ENCODE results near the gene PPARD. TPM values are rescaled to one million over a fixed set of nuclear protein-coding genes. Genes with fewer than 3 reads are reported as not detected.
A peak's percentile ranks its signal among the peaks of the same experiment; 100 is the strongest.

Gene PPARD
- total and polyA plus RNA-seq, 2 of the 13 experiments (the other 11 are each of a cell fraction or from before 2014, with no cell fraction given) = 6.1 to 13.3 TPM

- TF ChIP-seq MAFF (IDR thresholded peaks at IDR 0.05; ENCODE audit: low read depth, low read length) = no peak
- TF ChIP-seq ZNF530 (CRISPR knock-in tag; IDR thresholded peaks at IDR 0.05; ENCODE audit: low read depth) = no peak
- peak; percentile 64 for TF ChIP-seq CEBPG (CRISPR knock-in tag; IDR thresholded peaks at IDR 0.05)
- TF ChIP-seq, protein P1, sequence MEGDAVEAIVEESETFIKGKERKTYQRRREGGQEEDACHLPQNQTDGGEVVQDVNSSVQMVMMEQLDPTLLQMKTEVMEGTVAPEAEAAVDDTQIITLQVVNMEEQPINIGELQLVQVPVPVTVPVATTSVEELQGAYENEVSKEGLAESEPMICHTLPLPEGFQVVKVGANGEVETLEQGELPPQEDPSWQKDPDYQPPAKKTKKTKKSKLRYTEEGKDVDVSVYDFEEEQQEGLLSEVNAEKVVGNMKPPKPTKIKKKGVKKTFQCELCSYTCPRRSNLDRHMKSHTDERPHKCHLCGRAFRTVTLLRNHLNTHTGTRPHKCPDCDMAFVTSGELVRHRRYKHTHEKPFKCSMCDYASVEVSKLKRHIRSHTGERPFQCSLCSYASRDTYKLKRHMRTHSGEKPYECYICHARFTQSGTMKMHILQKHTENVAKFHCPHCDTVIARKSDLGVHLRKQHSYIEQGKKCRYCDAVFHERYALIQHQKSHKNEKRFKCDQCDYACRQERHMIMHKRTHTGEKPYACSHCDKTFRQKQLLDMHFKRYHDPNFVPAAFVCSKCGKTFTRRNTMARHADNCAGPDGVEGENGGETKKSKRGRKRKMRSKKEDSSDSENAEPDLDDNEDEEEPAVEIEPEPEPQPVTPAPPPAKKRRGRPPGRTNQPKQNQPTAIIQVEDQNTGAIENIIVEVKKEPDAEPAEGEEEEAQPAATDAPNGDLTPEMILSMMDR (CRISPR knock-in tag; IDR thresholded peaks at IDR 0.05) = peak; percentile 21; the same call in 1 of the 2 replicates
- no peak for TF ChIP-seq DMAP1 (CRISPR knock-in tag; IDR thresholded peaks at IDR 0.05)
- TF ChIP-seq ZNF468 (CRISPR knock-in tag; IDR thresholded peaks at IDR 0.05) = no peak
- no peak for TF ChIP-seq CSRNP1 (CRISPR knock-in tag; IDR thresholded peaks at IDR 0.05)
- TF ChIP-seq ATF4 (CRISPR knock-in tag; IDR thresholded peaks at IDR 0.05) = peak in 1 of 2 experiments; percentile 55; a peak in 1 of 4 replicates
- no peak for TF ChIP-seq TARDBP (CRISPR knock-in tag; IDR thresholded peaks at IDR 0.05)
- no peak for TF ChIP-seq BCL3 (CRISPR knock-in tag; IDR thresholded peaks at IDR 0.05)
- no peak for TF ChIP-seq EP300 (IDR thresholded peaks at IDR 0.05; ENCODE audit: low read depth in 2 of 2, low read length in 2 of 2)
- TF ChIP-seq EP300 (CRISPR knock-in tag; IDR thresholded peaks at IDR 0.05; ENCODE audit: borderline replicate concordance) = no peak
- no peak for TF ChIP-seq GTF3A (CRISPR knock-in tag; conservative IDR thresholded peaks at IDR 0.05)
- no peak for TF ChIP-seq ZNF780A (CRISPR knock-in tag; IDR thresholded peaks at IDR 0.05)
- TF ChIP-seq ZNF382 (CRISPR knock-in tag; IDR thresholded peaks at IDR 0.05; ENCODE audit: borderline replicate concordance) = no peak
- peak; percentile 7; the same call in 1 of the 2 replicates for TF ChIP-seq SMC3 (IDR thresholded peaks at IDR 0.05; ENCODE audit: low read length)
- no peak for TF ChIP-seq ZBTB7A (CRISPR knock-in tag; IDR thresholded peaks at IDR 0.05)
- TF ChIP-seq ATAD3A (CRISPR knock-in tag; IDR thresholded peaks at IDR 0.05) = no peak
- TF ChIP-seq ZNF616 (CRISPR knock-in tag; IDR thresholded peaks at IDR 0.05; ENCODE audit: low read depth) = no peak
- no peak for TF ChIP-seq ZNF33A (CRISPR knock-in tag; IDR thresholded peaks at IDR 0.05; ENCODE audit: borderline replicate concordance)
- TF ChIP-seq MED13 (CRISPR knock-in tag; IDR thresholded peaks at IDR 0.05) = no peak
- no peak overlapping the region for H2AFZ ChIP-seq (ENCODE audit: low read length)
- in situ Hi-C loops (cut with HindIII; ENCODE audit: extremely low pct_ligation_motif_present, low pct_unique_long_range_greater_than_20kb) (no loop called here), intact Hi-C loops (cut with micrococcal nuclease; ENCODE audit: unreplicated experiment) (loop anchor here (1.0 kb wide), 1 partner anchor 28 kb away; no protein-coding TSS in a partner anchor)
- no peak; the same call in 2 of the 3 replicates for ATAC-seq
- FAIRE-seq = no peak
- no peak for DNase-seq (ENCODE audit: low spot score)
- no peaks in the 10 kb centered on the region for H4K20me1 ChIP-seq (ENCODE audit: insufficient read depth, low read length)
- 76% methylated on average over 4 of the region's 4 CpGs for WGBS (ENCODE audit: low lambda C conversion rate)
- no peak overlapping the region for H3K27ac ChIP-seq (ENCODE audit: extremely low read length, insufficient read depth, low read length)
- no peaks in the 10 kb centered on the region for H3K36me3 ChIP-seq (replicated peaks in 1 of 2; ENCODE audit: control insufficient read depth in 1 of 2, insufficient read depth in 2 of 2, low read length in 2 of 2)
- no peaks in the 10 kb centered on the region for H3K79me2 ChIP-seq (ENCODE audit: insufficient read depth, low read length)
- no peak overlapping the region for H3K9ac ChIP-seq (ENCODE audit: insufficient read depth, low read depth, low read length)
- POLR2A ChIA-PET = no interaction called here
- H3K4me2 ChIP-seq (ENCODE audit: low read depth, low read length) = no peak overlapping the region
- peaks cover 23% of the 10 kb centered on the region for H3K4me1 ChIP-seq (ENCODE audit: insufficient read depth, low read length)
- H3K27me3 ChIP-seq (ENCODE audit: control insufficient read depth in 1 of 2, insufficient read depth in 2 of 2, low read length in 2 of 2) = no peaks in the 10 kb centered on the region
- H3K4me3 ChIP-seq (replicated peaks in 1 of 3; ENCODE audit: insufficient read depth in 1 of 3, low read depth in 2 of 3, low read length in 3 of 3) = no peak overlapping the region
- BruUV-seq (replicated peaks) = no TSS peak
- H3K9me3 ChIP-seq (ENCODE audit: low read length) = no peaks in the 10 kb centered on the region
- CTCF ChIA-PET (ENCODE audit: low intra/inter-chr PET ratio, low total read pairs) = interaction anchor here (0.5 kb wide), 1 partner anchor 199 kb away, joined by 3 read pairs; no protein-coding TSS in a partner anchor
These were observed 44.6 kb downstream of the PPARD start for GRCh38 chr6:35386989-35387388.

Data from HepG2 (cell line).